GM12878 (cell line): ENCODE data around the gene TEDC1. TPM values are rescaled to one million over a fixed set of nuclear protein-coding genes. Genes with fewer than 3 reads are reported as not detected.

Experiments used
- CREM ChIP-seq: IDR thresholded peaks from 2 replicates; pipeline ENCODE4 v1.6.1; 2014; ENCODE audit warnings: antibody characterized with exemption, low read depth
- ETV6 ChIP-seq, 2 experiments: fragments of 450-650 bp in 1 of 2; IDR thresholded peaks in 1 of 2; conservative IDR thresholded peaks in 1 of 2; 2 replicates each; pipeline ENCODE4 v1.6.1; 2014; ENCODE audit warnings: antibody characterized with exemption in 1 of 2, borderline replicate concordance in 1 of 2, low read depth in 1 of 2, mild to moderate bottlenecking in 1 of 2, moderate library complexity in 1 of 2
- FOXK2 ChIP-seq: fragments of 450-650 bp; IDR thresholded peaks from 2 replicates; pipeline ENCODE4 v1.6.1; 2017; ENCODE audit warnings: mild to moderate bottlenecking, moderate library complexity
- HDAC2 ChIP-seq: fragments of 200-600 bp; sonication (generic); IDR thresholded peaks from 2 replicates; pipeline ENCODE4 v1.6.1; 2017
- RCOR1 ChIP-seq: conservative IDR thresholded peaks from 2 replicates; pipeline ENCODE4 v1.6.1; 2012; ENCODE audit warnings: low read depth, low read length, improper control_type of control experiment
- SMARCA5 ChIP-seq: fragments of 450-650 bp; IDR thresholded peaks from 2 replicates; pipeline ENCODE4 v1.6.1; 2017; ENCODE audit warnings: mild to moderate bottlenecking
- TCF7 ChIP-seq: IDR thresholded peaks from 2 replicates; pipeline ENCODE4 v1.6.1; 2014; ENCODE audit warnings: antibody characterized with exemption, borderline replicate concordance
- ZNF217 ChIP-seq: fragments of 450-650 bp; IDR thresholded peaks from 2 replicates; pipeline ENCODE4 v1.6.1; 2017; ENCODE audit warnings: antibody characterized with exemption, mild to moderate bottlenecking
- ZZZ3 ChIP-seq: IDR thresholded peaks from 2 replicates; pipeline ENCODE4 v1.6.1; 2011; ENCODE audit warnings: low read depth; ENCODE audit not compliant: control insufficient read depth, insufficient read length
- polyA plus RNA-seq, 11 experiments: library from polyadenylated mRNA; depleted of rRNA in 4 of 11; unstranded in 6 of 11; stranded (reverse) in 5 of 11; fragments of >200 nt; fragmentation: Nextera tagmentation in 4 of 11; fragmentation: Illumina TruSeq in 1 of 11; extraction: Ambion mirVana in 4 of 11; extraction: Trizol in 1 of 11; gene quantifications; 1 replicate in 1 of 11; 2 replicates in 10 of 11; pipeline versions ENCODE4 v1.2.1 to v1.2.3, GENCODE V29; 2011 to 2016; ENCODE audit warnings: inconsistent platforms in 2 of 11, missing spikeins in 2 of 11, low read depth in 1 of 11
- total RNA-seq, 4 experiments: library from RNA; depleted of rRNA in 3 of 4; stranded (reverse); fragments of >200 nt in 3 of 4; fragmentation: Illumina TruSeq in 1 of 4; extraction: Trizol in 1 of 4; gene quantifications; 2 replicates each; pipeline versions ENCODE4 v1.2.1 to v1.2.3, GENCODE V29; 2013 to 2021
- TF ChIP-seq, protein P1 (sequence below): fragments of 450-650 bp; IDR thresholded peaks from 2 replicates; pipeline ENCODE4 v1.6.1; 2016; ENCODE audit warnings: mild to moderate bottlenecking
- TF ChIP-seq, protein P2 (sequence below): fragments of 450-650 bp; IDR thresholded peaks from 2 replicates; pipeline ENCODE4 v1.6.1; 2017; ENCODE audit warnings: antibody characterized with exemption, mild to moderate bottlenecking, moderate library complexity
- TF ChIP-seq, protein P3 (sequence below): fragments of 450-650 bp; formaldehyde crosslinking; IDR thresholded peaks from 2 replicates; pipeline ENCODE4 v1.4.0; 2020; ENCODE audit warnings: mild to moderate bottlenecking, moderate library complexity
- TF ChIP-seq, protein P4 (sequence below): IDR thresholded peaks from 2 replicates; pipeline ENCODE4 v1.6.1; 2012; ENCODE audit warnings: mild to moderate bottlenecking, low read depth, low read length
- TF ChIP-seq, protein P5 (sequence below): IDR thresholded peaks from 2 replicates; pipeline ENCODE4 v1.6.1; 2011; ENCODE audit warnings: low read depth, low read length, improper control_type of control experiment, borderline replicate concordance

TEDC1 gene
- total and polyA plus RNA-seq, 10 of the 15 experiments (the other 5 are each of a cell fraction or from before 2014, with no cell fraction given) = 0.19 to 34.2 (median 14.5) TPM

DNA sequence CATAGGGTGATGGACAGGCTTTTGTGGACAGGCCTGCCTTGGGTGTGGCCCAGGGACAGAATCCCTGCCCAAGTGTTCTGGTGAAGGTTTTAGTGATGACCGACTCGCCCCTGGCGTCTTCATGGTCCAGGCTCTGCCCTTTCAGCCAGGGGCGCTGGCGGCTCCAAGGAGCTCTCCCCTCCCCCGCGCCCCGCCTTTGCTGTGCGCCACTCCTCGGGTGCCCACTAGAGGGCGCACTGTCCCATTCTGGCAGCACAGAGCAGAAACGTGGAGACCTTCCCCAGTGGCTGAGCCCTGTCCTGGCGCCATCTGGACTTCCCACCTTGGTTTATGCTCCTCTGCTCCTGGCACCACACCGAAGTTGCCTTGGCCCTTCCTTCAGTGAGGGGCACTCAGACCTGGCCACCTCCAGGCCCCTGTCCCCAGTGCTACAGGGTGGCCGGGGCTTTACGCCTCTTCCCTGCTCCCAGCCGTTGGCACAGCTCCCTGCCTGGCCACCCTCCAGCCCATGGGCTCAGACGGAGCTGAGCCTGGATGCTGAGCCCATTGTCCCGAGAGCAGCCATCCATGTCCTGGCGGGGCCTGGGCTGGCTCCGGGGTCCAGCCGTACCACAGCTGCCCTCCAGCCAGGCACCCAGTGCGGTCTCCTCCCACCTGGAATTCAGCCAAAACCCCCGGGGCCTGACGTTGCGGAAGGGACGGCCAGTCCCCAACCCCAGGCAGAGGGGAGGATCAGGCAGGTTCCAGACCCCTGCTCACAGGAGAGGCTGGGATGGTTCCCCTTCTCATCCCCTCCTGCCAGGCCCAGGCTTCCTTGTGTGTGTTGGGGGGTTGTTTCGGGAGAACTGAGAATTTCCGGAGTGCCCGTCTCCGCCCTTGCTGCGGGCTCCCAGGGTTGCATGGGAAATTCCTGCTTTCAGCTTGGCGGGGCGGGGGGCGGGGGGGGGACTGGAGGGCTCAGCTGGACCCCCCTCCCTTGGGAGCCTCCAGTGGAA, 9.9 kb upstream of the TEDC1 start (continued):
- TF ChIP-seq, protein P1, sequence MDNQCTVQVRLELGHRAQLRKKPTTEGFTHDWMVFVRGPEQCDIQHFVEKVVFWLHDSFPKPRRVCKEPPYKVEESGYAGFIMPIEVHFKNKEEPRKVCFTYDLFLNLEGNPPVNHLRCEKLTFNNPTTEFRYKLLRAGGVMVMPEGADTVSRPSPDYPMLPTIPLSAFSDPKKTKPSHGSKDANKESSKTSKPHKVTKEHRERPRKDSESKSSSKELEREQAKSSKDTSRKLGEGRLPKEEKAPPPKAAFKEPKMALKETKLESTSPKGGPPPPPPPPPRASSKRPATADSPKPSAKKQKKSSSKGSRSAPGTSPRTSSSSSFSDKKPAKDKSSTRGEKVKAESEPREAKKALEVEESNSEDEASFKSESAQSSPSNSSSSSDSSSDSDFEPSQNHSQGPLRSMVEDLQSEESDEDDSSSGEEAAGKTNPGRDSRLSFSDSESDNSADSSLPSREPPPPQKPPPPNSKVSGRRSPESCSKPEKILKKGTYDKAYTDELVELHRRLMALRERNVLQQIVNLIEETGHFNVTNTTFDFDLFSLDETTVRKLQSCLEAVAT = peak; percentile 73
- TF ChIP-seq CREM = 0 out of 2 replicates have a peak, but pooled peaks have one; percentile 32
- no peak for TF ChIP-seq ETV6 (conservative IDR thresholded peaks at IDR 0.05 in 1 of 2, IDR thresholded peaks at IDR 0.05 in 1 of 2; ENCODE audit: borderline replicate concordance in 1 of 2, low read depth in 1 of 2)
- TF ChIP-seq, protein P2, sequence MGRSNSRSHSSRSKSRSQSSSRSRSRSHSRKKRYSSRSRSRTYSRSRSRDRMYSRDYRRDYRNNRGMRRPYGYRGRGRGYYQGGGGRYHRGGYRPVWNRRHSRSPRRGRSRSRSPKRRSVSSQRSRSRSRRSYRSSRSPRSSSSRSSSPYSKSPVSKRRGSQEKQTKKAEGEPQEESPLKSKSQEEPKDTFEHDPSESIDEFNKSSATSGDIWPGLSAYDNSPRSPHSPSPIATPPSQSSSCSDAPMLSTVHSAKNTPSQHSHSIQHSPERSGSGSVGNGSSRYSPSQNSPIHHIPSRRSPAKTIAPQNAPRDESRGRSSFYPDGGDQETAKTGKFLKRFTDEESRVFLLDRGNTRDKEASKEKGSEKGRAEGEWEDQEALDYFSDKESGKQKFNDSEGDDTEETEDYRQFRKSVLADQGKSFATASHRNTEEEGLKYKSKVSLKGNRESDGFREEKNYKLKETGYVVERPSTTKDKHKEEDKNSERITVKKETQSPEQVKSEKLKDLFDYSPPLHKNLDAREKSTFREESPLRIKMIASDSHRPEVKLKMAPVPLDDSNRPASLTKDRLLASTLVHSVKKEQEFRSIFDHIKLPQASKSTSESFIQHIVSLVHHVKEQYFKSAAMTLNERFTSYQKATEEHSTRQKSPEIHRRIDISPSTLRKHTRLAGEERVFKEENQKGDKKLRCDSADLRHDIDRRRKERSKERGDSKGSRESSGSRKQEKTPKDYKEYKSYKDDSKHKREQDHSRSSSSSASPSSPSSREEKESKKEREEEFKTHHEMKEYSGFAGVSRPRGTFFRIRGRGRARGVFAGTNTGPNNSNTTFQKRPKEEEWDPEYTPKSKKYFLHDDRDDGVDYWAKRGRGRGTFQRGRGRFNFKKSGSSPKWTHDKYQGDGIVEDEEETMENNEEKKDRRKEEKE = no peak
- no peak for TF ChIP-seq FOXK2
- no peak for TF ChIP-seq TCF7
- no peak for TF ChIP-seq HDAC2
- TF ChIP-seq, protein P3, sequence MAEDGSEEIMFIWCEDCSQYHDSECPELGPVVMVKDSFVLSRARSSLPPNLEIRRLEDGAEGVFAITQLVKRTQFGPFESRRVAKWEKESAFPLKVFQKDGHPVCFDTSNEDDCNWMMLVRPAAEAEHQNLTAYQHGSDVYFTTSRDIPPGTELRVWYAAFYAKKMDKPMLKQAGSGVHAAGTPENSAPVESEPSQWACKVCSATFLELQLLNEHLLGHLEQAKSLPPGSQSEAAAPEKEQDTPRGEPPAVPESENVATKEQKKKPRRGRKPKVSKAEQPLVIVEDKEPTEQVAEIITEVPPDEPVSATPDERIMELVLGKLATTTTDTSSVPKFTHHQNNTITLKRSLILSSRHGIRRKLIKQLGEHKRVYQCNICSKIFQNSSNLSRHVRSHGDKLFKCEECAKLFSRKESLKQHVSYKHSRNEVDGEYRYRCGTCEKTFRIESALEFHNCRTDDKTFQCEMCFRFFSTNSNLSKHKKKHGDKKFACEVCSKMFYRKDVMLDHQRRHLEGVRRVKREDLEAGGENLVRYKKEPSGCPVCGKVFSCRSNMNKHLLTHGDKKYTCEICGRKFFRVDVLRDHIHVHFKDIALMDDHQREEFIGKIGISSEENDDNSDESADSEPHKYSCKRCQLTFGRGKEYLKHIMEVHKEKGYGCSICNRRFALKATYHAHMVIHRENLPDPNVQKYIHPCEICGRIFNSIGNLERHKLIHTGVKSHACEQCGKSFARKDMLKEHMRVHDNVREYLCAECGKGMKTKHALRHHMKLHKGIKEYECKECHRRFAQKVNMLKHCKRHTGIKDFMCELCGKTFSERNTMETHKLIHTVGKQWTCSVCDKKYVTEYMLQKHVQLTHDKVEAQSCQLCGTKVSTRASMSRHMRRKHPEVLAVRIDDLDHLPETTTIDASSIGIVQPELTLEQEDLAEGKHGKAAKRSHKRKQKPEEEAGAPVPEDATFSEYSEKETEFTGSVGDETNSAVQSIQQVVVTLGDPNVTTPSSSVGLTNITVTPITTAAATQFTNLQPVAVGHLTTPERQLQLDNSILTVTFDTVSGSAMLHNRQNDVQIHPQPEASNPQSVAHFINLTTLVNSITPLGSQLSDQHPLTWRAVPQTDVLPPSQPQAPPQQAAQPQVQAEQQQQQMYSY = no peak
- no peak for TF ChIP-seq RCOR1
- no peak for TF ChIP-seq ZZZ3
- TF ChIP-seq, protein P4, sequence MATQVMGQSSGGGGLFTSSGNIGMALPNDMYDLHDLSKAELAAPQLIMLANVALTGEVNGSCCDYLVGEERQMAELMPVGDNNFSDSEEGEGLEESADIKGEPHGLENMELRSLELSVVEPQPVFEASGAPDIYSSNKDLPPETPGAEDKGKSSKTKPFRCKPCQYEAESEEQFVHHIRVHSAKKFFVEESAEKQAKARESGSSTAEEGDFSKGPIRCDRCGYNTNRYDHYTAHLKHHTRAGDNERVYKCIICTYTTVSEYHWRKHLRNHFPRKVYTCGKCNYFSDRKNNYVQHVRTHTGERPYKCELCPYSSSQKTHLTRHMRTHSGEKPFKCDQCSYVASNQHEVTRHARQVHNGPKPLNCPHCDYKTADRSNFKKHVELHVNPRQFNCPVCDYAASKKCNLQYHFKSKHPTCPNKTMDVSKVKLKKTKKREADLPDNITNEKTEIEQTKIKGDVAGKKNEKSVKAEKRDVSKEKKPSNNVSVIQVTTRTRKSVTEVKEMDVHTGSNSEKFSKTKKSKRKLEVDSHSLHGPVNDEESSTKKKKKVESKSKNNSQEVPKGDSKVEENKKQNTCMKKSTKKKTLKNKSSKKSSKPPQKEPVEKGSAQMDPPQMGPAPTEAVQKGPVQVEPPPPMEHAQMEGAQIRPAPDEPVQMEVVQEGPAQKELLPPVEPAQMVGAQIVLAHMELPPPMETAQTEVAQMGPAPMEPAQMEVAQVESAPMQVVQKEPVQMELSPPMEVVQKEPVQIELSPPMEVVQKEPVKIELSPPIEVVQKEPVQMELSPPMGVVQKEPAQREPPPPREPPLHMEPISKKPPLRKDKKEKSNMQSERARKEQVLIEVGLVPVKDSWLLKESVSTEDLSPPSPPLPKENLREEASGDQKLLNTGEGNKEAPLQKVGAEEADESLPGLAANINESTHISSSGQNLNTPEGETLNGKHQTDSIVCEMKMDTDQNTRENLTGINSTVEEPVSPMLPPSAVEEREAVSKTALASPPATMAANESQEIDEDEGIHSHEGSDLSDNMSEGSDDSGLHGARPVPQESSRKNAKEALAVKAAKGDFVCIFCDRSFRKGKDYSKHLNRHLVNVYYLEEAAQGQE = no peak
- TF ChIP-seq, protein P5, sequence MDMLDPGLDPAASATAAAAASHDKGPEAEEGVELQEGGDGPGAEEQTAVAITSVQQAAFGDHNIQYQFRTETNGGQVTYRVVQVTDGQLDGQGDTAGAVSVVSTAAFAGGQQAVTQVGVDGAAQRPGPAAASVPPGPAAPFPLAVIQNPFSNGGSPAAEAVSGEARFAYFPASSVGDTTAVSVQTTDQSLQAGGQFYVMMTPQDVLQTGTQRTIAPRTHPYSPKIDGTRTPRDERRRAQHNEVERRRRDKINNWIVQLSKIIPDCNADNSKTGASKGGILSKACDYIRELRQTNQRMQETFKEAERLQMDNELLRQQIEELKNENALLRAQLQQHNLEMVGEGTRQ = no peak
- TF ChIP-seq SMARCA5 = peak; percentile 94; the same call in 1 of the 2 replicates
- peak; percentile 37; the same call in 1 of the 2 replicates for TF ChIP-seq ZNF217
